Ectodermal cell (in vitro differentiated cells): ENCODE results near the gene SMIM17.

ENCODE experiments used
- H3K27ac ChIP-seq: 2 replicates; pipeline ENCODE4 v1.7.0; 2013; ENCODE audit warnings: mild to moderate bottlenecking, low read depth, low read length; ENCODE audit not compliant: insufficient read depth, poor library complexity, severe bottlenecking
- H3K27me3 ChIP-seq: 2 replicates; pipeline ENCODE4 v1.7.0; 2013; ENCODE audit warnings: mild to moderate bottlenecking, low read length; ENCODE audit not compliant: insufficient read depth, control insufficient read depth, poor library complexity, severe bottlenecking
- H3K36me3 ChIP-seq: one replicate; pipeline ENCODE4 v1.7.0; 2013; ENCODE audit warnings: low read length; ENCODE audit not compliant: control insufficient read depth, insufficient read depth
- H3K4me1 ChIP-seq: one replicate; pipeline ENCODE4 v1.7.0; 2013; ENCODE audit warnings: low read length; ENCODE audit not compliant: control insufficient read depth, insufficient read depth
- H3K4me3 ChIP-seq: 2 replicates; pipeline ENCODE4 v1.7.0; 2013; ENCODE audit warnings: low read depth, low read length, control low read depth; ENCODE audit not compliant: insufficient read depth
- H3K9me3 ChIP-seq: 2 replicates; pipeline ENCODE4 v1.7.0; 2013; ENCODE audit warnings: mild to moderate bottlenecking, low read length, moderate library complexity; ENCODE audit not compliant: control insufficient read depth
- WGBS, 2 experiments: methylation state at CpG; one replicate each; pipeline ENCODE4 v1.1.7; 2013; ENCODE audit warnings: missing lambda C conversion rate in 2 of 2; 5-methylcytosine and 5-hydroxymethylcytosine counted together

SMIM17 gene

GRCh38 chr19:56612737-56613136 is 30.2 kb upstream of the SMIM17 start:
- Histone ChIP-seq H3K36me3 (peaks cover 17% of the 10 kb centered on the region), H3K9me3 (no peaks in the 10 kb centered on the region), H3K4me1 (no peaks in the 10 kb centered on the region), H3K27me3 (no peaks in the 10 kb centered on the region), H3K27ac (no peak overlapping the region), H3K4me3 (no peak overlapping the region)
- WGBS, 2 experiments = 93% methylated on average over 2 of the region's 2 CpGs

- WGBS, 2 experiments = 92 to 93% methylated on average over 5 of the region's 5 CpGs
- no peaks in the 10 kb centered on the region for H3K9me3 ChIP-seq
- no peak overlapping the region for H3K4me3 ChIP-seq
- no peaks in the 10 kb centered on the region for H3K4me1 ChIP-seq
- no peaks in the 10 kb centered on the region for H3K27me3 ChIP-seq
- peaks cover 20% of the 10 kb centered on the region for H3K36me3 ChIP-seq
- H3K27ac ChIP-seq = no peak overlapping the region
Observed at GRCh38 chr19:56613639-56614038, 29.3 kb upstream of the SMIM17 start.

DNA sequence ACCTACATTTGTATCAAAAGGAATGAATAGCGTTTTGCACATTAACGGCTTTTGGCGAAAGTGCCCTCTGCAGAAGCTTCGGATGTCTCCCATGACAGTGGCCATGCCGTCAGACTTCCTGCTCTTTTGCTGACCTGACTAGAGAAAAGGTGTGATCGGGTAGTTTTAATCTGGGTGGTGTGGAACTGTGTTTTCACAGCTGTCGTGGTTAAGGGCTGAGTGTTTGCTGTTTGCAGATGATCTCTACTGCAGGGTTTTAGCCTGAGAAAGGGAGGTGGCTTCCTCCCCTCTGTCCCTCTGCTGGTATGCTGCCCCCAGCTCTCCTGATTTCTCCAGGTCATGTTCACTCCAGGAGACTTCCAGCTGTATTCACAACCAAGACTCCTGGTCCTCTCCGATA is 25.4 kb upstream of the SMIM17 start:
- Histone ChIP-seq H3K4me3 (no peak overlapping the region), H3K27ac (no peak overlapping the region), H3K4me1 (no peaks in the 10 kb centered on the region), H3K36me3 (peaks cover 35% of the 10 kb centered on the region), H3K9me3 (no peaks in the 10 kb centered on the region), H3K27me3 (no peaks in the 10 kb centered on the region)
- WGBS, 2 experiments = 94 to 95% methylated on average over 8 of the region's 8 CpGs

DNA sequence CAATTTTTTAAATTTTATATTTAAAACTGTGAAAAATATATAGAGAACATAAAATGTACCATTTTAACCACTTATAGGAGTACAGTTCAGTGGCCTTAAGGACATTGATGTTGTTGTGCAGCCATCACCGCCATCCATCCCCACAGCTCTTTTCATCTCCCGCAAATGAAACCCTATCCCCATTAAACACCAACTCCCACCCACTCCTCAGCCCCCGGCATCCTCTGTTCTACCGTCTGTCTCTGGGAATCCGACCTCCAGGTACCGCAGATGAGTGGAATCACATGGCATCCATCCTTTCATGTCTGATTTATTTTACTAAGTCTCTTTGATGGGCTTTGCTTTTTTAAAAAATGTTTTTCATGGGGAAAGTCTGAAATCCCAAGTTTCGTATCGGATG is 23.8 kb upstream of the SMIM17 start:
- no peak overlapping the region for H3K27ac ChIP-seq
- 81 to 83% methylated on average over 8 of the region's 8 CpGs for WGBS, 2 experiments
- peaks cover 45% of the 10 kb centered on the region for H3K36me3 ChIP-seq
- H3K27me3 ChIP-seq = no peaks in the 10 kb centered on the region
- H3K4me1 ChIP-seq = no peaks in the 10 kb centered on the region
- H3K4me3 ChIP-seq = no peak overlapping the region
- no peaks in the 10 kb centered on the region for H3K9me3 ChIP-seq

DNA sequence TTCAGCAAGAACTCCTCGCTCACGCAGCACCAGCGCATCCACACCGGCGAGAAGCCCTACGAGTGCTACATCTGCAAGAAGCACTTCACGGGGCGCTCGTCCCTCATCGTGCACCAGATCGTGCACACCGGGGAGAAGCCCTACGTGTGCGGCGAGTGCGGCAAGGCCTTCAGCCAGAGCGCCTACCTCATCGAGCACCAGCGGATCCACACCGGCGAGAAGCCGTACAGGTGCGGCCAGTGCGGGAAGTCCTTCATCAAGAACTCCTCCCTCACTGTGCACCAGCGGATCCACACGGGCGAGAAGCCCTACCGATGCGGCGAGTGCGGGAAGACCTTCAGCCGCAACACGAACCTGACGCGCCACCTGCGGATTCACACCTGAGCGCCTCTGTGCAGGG is 20.6 kb upstream of the SMIM17 start:
- no peak overlapping the region for H3K4me3 ChIP-seq
- 96 to 97% methylated on average over 37 of the region's 37 CpGs for WGBS, 2 experiments
- no peaks in the 10 kb centered on the region for H3K4me1 ChIP-seq
- H3K27me3 ChIP-seq = no peaks in the 10 kb centered on the region
- peaks cover 48% of the 10 kb centered on the region for H3K36me3 ChIP-seq
- H3K9me3 ChIP-seq = peaks cover 3% of the 10 kb centered on the region
- H3K27ac ChIP-seq = no peak overlapping the region

GRCh38 chr19:56623006-56623405 is 20.0 kb upstream of the SMIM17 start:
- Histone ChIP-seq H3K4me3 (no peak overlapping the region), H3K27ac (no peak overlapping the region), H3K4me1 (no peaks in the 10 kb centered on the region), H3K36me3 (peaks cover 42% of the 10 kb centered on the region), H3K27me3 (no peaks in the 10 kb centered on the region), H3K9me3 (peaks cover 3% of the 10 kb centered on the region)
- 87 to 89% methylated on average over 8 to 9 of the region's 9 CpGs for WGBS, 2 experiments

DNA sequence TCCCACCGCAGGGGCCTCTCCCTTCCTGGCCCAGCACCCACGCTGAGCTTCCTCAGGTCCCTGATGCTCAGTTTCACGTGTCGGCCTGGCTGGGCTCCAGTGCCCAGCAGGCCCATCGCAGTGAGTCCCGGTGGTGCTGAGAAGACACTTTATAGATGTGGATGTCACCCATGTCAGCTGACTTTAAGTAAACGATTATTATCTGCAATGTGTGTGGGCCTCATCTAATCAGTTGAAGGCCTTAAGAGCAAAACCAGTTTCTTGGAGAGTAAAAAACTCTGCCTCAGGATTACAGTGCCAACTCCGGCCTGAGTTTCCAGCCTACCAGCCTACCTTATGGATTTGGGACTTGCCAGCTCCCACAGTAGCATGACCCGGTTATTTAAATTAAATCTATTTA is 17.3 kb upstream of the SMIM17 start:
- Histone ChIP-seq H3K27ac (no peak overlapping the region), H3K27me3 (no peaks in the 10 kb centered on the region), H3K4me1 (no peaks in the 10 kb centered on the region), H3K9me3 (peaks cover 7% of the 10 kb centered on the region), H3K36me3 (peaks cover 41% of the 10 kb centered on the region), H3K4me3 (no peak overlapping the region)
- 93 to 94% methylated on average over 8 of the region's 9 CpGs for WGBS, 2 experiments

- Histone ChIP-seq H3K4me3 (no peak overlapping the region), H3K27ac (no peak overlapping the region), H3K27me3 (no peaks in the 10 kb centered on the region), H3K36me3 (no peaks in the 10 kb centered on the region), H3K9me3 (peaks cover 17% of the 10 kb centered on the region), H3K4me1 (no peaks in the 10 kb centered on the region)
- WGBS, 2 experiments = 32 to 36% methylated on average over 1 of the region's 1 CpG
Observed at GRCh38 chr19:56633021-56633420, 9.9 kb upstream of the SMIM17 start.

GRCh38 chr19:56637976-56638555 is 4.9 kb upstream of the SMIM17 start:
- Histone ChIP-seq H3K36me3 (no peaks in the 10 kb centered on the region), H3K27me3 (no peaks in the 10 kb centered on the region), H3K4me1 (no peaks in the 10 kb centered on the region), H3K27ac (no peak overlapping the region), H3K4me3 (no peak overlapping the region), H3K9me3 (peaks cover 11% of the 10 kb centered on the region)
- 44 to 48% methylated on average over 21 of the region's 21 CpGs for WGBS, 2 experiments

- Histone ChIP-seq H3K4me3 (no peak overlapping the region), H3K9me3 (peaks cover 11% of the 10 kb centered on the region)
Observed at GRCh38 chr19:56639217-56639616, 3.7 kb upstream of the SMIM17 start.

DNA sequence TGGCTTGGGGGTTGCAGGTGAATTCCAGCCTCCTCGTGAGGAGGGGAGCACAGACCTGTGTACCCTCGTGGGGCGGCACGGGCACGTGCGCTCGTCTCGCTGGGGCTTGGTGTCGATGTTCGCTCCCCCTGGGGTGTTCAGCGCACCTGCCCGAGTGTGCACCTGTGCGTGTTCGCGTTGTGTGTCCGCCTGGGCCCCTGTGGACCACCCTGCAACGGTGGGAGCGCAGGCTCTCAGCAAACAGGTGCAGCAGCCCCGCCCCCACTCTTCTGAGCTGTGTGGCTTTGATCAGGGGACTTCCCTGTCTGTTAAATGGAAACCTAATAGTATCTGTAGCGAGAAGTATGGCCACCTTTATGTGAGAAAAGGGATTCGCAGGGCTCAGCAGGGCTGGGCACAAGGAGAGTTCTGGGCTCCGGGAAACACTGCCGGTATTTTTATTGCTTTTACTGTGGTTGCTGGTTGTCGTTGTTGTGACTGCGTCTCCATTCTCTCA is 549 bp downstream of the SMIM17 start:
- H3K36me3 ChIP-seq = no peaks in the 10 kb centered on the region
- H3K27ac ChIP-seq = no peak overlapping the region
- no peaks in the 10 kb centered on the region for H3K27me3 ChIP-seq
- peaks cover 10% of the 10 kb centered on the region for H3K9me3 ChIP-seq
- no peak overlapping the region for H3K4me3 ChIP-seq
- WGBS, 2 experiments = 86 to 87% methylated on average over 25 of the region's 25 CpGs
- H3K4me1 ChIP-seq = no peaks in the 10 kb centered on the region

More at GRCh38 chr19:56639217-56639616, 3.7 kb upstream of the SMIM17 start:
- Histone ChIP-seq H3K27me3 (no peaks in the 10 kb centered on the region), H3K36me3 (no peaks in the 10 kb centered on the region), H3K27ac (no peak overlapping the region), H3K4me1 (no peaks in the 10 kb centered on the region)
- 89 to 91% methylated on average over 7 of the region's 7 CpGs for WGBS, 2 experiments
